HS-5 (cell line): ENCODE data around the gene MYLK4.

Source experiments
- DNase-seq: peaks from one replicate; pipeline ENCODE4 v3.0.0-alpha.2; 2012; ENCODE audit warnings: low read depth

Gene MYLK4

DNA sequence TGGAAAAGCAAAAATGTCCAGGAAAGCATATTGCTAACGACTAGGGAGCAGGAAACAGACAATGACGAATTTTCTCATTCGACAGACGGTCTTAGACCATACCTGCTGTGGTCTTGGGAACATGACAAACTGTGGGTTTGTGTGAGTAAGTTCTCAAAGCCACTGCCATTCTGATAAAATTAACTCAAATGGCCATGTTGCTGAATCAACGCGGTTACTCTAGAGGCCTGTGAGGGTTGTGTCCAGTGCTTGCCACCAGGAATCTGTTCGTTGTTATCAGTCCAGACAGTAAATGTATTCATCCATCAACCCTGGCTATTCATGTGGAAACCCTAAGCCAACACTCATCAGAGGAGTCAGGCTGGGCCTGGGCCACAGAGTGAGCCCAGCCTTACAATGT, 124.3 kb downstream of the MYLK4 start:
- no peak for DNase-seq

DNA sequence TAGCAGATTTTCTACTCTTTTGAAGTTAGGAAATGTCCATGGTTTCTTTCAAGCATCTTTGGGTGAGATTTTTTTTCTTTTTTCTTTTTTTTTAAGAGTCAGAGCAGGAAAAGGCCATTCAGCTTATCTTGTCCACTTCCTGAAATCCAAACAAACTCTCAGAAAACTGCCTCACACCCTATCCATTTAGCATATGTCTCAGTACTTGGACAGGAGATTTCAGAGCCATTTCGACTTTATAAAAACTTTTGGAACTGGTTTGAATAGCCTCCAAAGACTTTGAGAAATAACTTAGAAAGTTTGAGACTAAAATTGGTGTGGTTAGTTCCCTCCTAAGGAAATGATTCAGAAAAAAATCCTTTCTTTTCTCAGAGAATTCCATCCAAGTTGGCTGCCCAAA, 125.1 kb downstream of the MYLK4 start:
- DNase-seq = no peak

DNA sequence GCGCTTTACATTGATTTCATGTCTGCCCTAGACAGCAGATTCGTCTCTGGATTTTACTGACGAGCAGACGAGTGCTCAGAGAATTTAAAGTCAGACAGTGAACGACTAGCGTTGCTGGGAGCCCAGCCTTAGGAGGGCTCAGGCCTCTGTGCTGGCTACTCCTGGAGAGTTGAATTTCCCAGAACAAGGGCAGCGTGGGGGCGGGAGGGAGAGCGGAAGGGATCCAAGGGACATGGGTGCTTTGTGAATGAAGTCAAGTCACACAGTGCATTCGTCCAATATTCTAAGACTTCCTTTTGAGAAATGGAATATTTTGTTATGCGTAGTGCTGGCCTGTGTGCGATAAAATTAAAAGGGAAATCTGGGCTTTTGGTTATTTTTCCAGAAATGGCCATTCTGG, 126.5 kb downstream of the MYLK4 start:
- no peak for DNase-seq

DNA sequence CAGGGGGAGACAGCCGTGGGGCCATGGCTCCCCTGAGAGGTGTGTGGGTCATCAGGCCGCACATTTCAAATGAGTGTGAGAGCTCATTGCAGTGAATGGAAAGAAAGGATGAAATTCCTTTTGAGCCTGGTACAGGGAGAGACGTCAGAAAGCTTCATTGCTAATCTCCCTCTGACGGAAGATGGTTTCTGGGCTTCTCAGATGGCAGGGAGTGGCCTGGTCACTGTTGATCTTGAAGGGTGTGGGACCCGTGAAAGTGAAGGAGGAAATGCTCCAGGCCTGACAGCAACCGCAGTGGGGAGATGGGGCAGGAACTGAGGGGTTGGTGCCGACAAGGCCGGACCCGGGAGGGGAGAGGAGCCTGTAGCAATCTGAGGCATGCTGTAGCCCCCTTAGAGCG, 127.4 kb downstream of the MYLK4 start:
- no peak for DNase-seq

DNA sequence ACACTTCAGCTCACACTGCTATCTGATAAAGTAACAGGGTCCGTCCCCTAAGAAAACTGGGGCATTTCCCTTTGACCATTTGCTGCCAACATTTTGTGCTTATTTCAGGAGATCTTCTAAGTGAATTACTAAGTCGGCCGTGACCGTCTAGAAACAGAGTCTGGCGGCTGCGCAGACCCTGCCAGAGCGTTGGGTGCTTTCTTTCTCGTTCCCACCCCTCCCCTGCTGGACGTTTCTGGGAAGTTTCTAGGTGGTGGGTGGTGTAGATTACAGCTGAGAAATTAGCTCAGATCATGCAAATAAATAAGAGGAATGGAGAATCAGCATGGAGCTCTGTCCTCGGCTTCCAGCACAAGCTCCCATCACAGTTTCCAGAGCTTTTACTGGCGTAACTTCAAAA, 128.1 kb downstream of the MYLK4 start:
- DNase-seq = no peak

DNA sequence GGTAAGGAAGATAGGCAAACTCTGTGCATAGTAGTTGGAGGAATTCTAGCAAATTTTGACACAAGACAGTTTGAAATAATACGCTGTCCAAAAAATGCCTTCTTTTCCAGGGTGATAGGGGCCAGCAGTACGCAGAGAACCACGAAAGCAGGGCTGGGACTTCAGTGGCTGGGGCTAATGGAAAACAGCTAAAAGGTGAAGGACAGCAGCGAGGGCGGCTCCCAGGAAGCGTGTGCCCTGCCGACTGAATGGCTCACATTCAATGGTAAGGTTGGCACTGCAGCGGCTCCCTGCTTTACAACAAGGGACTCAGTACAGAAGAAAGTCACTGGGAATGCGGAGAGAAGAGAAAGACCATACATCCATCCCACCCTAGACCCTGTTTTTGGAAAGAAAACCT, 131.1 kb downstream of the MYLK4 start:
- DNase-seq = no peak

DNA sequence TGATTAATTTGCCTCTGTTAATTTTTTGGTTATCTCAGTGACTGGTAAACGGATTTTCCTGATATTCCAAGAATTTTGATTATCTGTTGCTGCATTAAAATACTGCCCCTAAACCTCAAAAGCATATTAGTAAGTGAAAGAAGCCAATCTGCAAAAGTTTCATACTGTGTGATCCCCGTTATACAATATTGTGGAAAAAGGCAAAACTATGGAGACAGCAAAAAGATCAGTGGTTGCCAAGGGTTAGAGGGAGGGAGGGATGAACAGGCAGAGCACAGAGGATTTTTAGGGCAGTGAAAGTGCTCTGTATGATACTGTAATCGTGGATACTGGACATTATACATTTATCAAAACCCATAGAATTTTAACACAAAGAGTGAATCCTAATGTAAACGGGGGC, 133.0 kb downstream of the MYLK4 start:
- no peak for DNase-seq

DNA sequence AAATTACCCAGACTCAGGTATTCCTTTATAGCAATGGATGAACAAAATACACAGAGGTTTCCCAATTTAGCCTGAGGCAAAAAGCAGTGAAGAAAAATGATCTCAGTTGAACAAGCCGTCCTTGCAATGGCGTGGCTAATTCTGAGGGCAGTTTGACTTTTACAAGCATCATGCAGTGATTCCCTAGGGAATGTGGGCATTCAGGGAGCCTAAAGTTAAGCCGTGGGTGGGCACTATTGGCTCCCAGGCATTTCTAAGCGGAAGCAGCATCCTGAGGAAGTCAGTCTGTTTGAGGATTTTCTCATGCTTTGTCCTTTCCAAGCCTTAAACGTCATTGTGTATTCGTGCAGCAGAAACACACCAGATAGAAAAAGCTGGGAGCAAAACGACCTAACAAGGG, 133.9 kb downstream of the MYLK4 start:
- DNase-seq = no peak

DNA sequence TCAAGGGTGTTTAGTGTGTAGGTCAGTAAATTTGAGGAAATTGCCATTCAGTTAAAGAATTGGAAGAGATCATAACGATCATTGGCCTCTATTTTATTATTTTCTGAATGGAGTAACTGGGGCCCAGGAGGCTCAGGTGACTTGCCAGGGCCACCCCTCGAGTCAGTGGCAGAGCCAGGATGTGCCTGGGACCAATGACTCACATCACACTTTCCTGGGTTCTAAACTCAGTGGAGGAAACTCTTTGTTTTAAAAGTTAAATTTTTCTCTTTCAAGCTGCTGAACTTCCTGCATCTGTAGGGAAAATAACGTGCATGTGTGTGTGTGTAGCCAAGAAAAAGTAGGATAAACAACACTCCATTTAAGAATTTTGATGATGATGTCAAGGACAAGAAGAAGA, 135.5 kb downstream of the MYLK4 start:
- DNase-seq = no peak

DNA sequence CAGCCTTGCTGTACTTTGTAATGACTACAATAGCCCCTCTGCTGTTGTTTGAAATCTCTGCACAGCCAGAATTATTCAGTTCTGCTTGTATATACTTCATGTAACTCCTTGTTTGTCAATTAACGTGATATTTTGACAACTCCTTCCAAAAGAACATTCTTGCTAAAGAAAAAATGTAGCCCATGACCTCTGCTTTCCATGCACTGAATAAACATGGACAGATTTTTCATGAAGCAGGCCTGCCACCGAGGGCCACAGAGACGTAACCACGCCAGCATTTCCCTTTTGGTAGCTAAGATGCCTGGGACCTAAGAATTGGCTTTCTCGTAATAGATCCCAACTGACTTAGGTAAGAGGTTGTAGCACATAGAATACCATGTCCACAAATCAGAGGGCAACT, 135.9 kb downstream of the MYLK4 start:
- DNase-seq = no peak

DNA sequence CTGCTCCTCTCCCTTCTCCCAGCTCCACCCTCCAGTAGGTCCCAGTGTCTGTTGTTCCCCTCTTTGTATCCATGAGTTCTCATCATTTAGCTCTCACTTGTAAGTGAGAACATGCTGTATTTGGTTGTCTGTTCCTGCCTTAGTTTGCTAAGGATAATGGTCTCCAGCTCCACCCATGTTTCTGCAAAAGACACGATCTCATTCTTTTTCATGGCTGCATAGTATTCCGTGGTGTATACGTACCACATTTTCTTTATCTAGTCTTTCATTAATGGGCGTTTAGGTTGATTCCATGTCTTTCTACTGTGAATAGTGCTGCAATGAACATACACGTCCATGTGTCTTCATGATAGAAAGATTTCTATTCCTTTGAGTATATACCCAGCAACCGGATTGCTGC, 136.6 kb downstream of the MYLK4 start:
- DNase-seq = no peak
